Stimulated activated CD8-positive, alpha-beta memory T cell treated with anti-CD3 and anti-CD28 coated beads, Interleukin-12 subunit alpha, Interleukin-12 subunit beta, amount 100 ng/mL, for 24 hours (primary cell): Measurements from ENCODE around the gene NAT14.

Experiments
- DNase-seq: peaks from one replicate; pipeline ENCODE4 v3.0.0-alpha.2; 2020; ENCODE audit errors: extremely low read depth

The NAT14 gene

GRCh38 chr19:55453511-55454260 is 31.3 kb upstream of the NAT14 start:
- DNase-seq: no peak

DNA sequence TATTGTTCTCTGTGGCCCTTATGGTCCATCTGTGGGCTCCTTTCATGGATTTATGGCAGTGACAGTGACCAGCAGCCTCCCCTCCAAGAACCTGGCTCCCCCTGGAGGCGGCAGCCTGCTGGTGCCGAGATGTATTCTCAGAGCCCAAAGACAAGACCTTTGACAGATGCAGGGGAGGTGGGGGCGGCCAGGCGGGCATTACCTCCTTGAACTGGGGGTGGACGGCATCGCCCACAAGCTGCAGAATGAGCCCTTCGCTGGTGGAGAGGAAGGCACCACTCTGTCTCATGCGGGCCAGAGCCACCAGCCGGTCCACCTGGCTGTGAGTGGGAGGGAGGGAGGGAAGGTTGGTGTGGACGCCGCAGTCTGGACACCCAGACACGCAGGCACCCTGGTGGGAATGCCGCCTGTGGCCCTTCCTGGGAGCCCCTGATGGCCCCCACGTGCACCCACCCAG is 30.2 kb upstream of the NAT14 start:
- DNase-seq: no peak

DNA sequence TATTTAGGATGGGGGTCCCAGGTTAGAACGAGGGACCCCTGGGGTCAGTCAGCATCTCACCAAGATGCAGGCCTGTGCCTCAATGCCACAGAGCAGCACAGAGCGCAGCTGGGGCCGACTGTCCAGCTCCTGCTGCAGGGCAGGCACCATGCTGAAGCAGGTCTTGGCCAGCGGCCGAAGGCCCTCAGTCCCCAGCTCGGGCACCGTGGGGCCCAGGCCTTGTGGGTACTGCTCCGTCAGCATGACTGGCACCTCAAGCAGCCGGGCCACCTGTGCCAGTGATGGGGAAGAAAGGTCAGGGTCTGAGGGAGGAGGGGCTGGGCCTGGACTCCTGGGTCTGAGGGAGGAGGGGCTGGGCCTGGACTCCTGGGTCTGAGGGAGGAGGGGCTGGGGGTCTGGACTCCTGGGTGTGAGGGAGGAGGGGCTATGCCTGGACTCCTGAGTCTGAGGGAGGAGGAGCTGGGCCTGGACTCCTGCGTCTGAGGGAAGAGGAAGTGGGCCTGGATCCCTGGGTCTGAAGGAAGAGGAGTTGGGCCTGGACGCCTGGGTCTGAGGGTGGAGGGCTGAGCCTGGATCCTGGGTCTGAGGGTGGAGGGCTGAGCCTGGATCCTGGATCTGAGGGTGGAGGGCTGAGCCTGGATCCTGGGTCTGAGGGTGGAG is 29.3 kb upstream of the NAT14 start:
- DNase-seq: no peak

GRCh38 chr19:55456347-55456746 is 28.6 kb upstream of the NAT14 start:
- no peak for DNase-seq

GRCh38 chr19:55457683-55458457 is 27.1 kb upstream of the NAT14 start:
- DNase-seq: no peak

DNA sequence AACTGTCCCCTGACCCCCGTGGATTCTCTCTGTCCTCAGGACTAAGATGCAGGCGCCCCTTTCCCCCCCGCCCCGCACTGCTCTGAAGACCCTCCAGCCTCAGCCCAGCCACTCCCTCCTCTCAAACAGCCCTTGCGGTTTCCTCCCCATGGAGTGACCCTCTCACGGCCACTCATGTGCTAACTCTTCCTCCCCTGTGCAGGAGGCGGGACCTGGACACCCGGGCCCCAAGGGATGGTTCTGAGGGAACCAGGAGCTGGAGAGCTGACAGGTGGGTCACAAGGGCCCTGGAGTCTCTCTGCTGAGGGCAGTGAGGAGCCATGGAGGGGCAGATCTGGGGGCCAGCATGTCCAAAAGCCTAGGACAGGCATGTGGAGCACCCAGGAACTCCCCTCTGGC is 25.4 kb upstream of the NAT14 start:
- no peak for DNase-seq

DNA sequence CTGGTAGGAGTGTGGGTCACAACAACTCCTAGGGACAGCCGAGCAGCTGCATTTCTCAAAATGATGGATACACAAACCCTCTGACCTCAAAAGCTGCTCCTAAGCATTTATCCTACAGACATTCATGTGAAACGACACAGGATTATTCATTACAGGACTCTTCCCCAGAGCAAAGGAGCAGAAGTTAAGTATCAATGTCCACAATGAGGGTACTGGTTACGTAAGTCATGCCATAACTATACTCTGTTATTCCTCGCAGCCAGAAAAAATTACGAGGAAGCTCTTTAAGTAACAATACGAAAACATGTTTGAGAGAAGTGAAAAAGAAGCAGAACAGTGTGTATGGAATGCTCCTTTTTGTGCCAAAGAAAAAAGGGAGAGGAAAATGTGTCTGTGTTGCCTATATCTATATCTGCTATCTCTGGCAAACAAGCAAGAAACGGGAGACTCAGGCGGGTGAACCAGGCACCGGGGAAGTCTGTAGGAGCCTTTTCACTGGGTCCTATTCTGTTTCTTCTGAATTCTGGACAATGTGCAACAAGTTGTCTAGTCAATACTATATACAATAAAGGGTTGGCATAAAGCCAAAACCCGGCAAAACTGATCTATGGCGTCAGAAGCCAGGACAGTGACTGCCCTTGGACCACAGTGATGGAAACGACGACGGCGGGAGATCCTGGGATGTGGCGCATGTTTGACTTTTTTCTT is 24.9 kb upstream of the NAT14 start:
- no peak for DNase-seq

DNA sequence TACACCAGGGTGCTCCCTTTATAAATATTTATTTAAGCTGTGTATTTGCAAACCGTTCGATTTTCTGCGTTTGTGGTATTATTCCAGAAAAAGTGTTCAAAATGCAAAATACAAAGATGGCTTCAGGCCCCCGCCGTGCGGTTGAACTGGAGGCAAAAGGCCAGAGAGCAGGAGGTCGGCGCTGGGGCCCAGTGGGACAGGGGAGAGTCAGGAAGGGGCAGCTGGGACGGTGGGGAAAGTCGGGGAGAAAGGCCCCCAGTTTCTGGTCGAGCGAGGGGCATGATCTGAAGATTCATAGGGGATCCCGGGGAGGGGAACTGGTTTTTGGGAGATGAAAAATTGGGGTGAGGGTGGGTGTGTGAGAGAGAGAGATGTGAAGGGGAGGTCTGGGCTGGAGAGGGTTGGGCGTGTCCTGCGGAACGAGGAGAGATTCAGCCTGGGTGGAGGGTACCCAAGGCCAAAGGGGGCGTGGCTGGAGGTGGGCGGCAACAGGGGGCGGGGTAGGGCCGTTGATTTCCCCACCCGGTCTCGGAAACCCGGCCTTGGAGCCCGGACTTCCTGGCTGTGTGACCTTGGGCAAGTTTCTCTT is 24.2 kb upstream of the NAT14 start:
- DNase-seq: no peak

DNA sequence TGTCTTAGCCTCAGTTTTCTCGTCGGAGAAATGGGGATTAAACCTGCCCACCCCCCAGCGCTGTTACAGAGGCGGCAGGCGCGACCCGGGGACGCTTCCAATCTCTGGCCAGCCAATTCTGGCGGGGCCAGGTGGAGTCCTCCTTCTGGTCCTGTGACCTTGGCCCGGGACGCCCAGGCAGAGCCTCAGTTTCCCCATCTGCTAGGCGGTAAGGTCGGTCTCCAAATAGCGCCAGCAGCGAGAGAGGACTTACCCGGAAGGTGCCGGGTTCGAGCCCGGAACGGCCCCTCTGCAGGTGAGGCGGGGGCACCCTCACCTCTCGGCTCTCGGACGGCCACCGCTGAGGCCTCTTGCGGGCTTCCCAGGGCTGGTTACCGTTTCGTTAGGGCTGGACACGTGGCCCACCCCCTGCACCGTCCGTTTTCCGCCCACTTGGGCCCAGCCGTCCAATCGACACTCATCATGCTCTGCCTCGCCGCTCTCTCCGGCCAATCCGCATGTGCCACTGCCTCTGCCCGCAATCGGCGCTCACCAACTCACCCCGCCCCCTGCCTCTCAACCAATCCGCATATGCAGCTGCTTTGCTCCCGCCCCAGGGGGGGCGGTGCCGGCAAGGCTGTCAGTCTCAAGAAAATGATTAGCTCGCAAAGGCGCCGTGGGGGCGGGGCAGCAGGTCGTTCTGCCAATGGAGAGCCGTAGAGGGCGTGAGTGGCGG is 23.6 kb upstream of the NAT14 start, which contains the start of gene ISOC2:
TSS of gene ISOC2 (minus strand) at position 384 of the 715 bp plus-strand sequence. CDS start 5,156 bp downstream, outside the sequence.
- DNase-seq: peak; percentile 100

GRCh38 chr19:55461974-55462626 is 22.9 kb upstream of the NAT14 start:
- DNase-seq: no peak

- DNase-seq: no peak
These were observed 22.3 kb upstream of the NAT14 start for GRCh38 chr19:55462722-55463121.

DNA sequence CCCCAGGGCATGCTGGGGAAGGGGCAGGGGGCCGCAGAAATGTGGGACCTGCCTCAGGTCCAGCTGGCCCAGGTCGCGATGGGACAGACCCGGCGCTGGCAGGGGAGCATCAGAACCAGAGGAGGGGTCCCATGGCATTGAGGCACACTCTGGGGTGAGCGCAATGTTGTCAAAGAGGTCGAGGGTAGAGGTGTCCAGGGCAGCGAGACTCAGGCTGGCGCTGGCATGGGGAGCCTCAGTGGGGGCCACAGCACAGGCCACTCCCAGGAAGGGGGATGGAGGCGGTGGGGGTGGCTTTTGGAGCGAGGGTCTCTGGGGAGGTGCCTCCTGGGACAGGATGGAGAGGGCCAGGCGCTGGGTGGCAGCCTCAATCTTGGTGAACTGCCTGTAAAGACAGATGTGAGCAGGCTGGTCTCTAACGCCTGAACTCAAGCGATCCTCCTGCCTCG is 21.4 kb upstream of the NAT14 start:
- DNase-seq: no peak

- DNase-seq: no peak
These were observed 20.8 kb upstream of the NAT14 start for GRCh38 chr19:55464039-55464661.

- DNase-seq: no peak
These were observed 20.3 kb upstream of the NAT14 start, which contains the start of gene C19orf85 for GRCh38 chr19:55464662-55465054. Gene C19orf85 (minus strand): TSS chr19:55464751. CDS start chr19:55464554, 197 bp downstream.

DNA sequence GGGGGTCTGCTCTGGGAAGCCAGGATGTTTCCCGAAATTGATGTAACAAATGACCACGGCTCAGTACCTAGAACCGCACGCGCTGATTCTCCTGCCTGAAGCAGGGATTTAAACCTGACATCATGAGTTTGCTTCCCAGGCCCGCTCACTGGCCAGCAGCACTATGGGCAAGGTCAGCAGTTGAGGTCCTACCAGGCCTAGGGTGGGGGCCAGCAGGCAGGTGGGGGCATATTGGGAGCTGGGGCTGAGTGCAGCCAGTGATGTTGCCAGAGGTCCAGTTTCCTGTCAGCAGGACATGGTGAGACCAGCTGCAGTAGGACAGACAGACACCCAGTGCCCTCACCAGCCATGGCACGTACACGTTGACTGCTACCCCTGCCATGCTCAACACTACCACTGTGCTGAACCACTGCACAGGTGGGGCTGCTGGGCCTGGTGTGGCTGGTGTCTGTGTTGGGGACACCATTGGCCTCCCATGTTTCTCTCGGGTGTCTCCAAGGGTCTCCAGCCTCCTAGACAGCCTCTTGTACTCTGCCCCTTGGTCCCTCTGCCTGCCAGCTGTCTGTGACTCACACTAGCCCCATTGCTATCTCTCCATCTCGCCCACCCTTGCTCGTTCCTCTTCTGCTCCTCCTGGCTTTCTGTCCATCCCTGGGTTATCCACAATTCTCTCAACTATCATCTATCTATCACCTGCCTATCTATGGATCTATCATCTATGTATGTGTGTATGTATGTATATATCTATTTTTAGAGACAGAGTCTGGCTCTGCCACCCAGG is 19.3 kb upstream of the NAT14 start:
- DNase-seq: no peak

DNA sequence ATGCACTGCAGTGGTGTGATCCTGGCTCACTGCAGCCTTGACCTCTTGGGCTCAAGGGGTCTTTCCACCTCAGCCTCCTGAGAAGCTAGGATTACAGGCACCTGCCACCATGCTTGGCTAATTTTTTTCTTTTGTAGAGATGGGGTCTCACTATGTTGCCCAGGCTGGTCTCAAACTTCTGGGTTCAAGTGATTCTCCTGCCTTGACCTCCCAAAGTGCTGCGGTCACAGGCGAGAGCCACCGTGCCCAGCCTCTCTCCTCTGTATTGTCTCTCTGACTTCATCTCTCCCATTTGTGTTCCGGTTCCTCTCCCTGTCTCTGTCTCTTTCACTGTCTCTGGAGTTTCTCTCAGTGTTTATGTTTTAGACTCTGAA is 18.8 kb upstream of the NAT14 start:
- DNase-seq: no peak

GRCh38 chr19:55467236-55468053 is 17.5 kb upstream of the NAT14 start:
- DNase-seq: peak; percentile 47

DNA sequence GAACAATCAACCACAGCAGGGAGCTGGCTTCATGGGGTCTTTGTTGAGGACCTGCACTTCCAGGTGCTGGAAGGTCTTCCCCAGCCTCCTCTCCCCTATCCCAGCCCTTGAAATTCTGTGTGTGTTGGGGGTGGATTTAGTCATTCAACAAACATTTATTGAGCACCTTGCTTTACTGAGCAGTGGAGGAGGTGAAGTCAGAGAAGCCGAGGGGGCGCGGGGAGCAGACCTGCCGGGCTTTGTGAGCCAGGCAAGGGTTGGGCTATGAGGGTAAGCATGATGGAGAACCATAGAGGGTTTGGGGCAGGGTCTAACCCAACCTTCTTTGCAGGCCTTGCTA is 17.0 kb upstream of the NAT14 start:
- DNase-seq: no peak
